ENCODE results near the gene DNAI2.
"Not testable (repeated sequence)": the region's sequence is repeated elsewhere in the genome, so short reads cannot be mapped to it uniquely, and the experiment has no call there.

Gene DNAI2

DNA sequence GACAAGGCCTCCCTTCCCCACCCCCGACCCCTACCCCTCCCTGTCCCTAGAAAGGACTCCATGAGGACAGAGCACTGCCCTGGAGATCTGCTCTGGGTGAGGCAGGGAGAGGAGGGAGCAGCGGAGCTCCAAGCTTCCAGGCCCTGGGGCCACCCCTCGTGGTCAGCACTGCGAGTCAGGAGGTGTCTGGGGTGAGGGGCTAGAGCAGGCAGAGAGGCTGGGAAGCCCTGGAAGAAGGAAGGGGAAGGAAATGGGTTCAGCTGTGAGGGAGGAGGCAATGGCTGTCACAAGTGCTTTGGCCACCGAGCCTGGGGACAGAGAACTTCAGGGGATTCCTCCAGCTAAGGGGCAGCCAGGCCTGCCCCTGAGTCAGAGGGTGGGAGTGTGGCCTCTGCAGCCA is 28.2 kb upstream of the DNAI2 start:
- DNase-seq = no peak

GRCh38 chr17:74249590-74250270 is 24.3 kb upstream of the DNAI2 start:
- no peak for DNase-seq

DNA sequence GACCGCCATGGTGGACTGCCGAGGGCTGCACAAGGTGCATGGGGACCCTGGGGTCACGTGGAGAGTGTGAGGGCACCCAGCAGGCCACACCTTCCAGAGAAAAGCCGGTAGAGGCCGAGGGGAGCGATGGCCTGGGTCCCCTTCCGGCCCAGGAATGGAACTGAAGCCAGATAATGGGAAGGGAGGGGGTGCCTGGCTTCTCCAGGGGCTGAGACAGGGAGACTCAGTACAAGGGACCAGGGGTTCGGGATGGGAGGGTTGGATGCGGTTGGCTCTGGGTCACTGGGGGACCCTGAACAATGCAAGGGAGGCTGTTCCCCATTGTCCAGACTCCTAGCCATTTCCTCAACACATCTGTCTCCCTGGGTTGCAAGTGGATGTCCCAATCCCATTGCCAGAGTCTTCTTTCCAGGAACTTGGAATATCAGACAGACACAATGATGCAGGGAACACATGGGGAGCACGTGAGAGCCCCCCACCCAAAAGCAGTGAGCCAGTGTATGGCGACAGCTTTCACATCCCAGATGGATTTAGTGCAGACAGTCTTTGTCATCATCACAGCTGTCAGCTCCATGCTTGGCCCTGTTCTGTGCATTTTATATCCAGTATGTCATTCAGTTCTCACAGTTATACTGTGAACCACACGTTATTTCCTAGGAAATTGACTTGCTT is 23.6 kb upstream of the DNAI2 start:
- DNase-seq = no peak

GRCh38 chr17:74251051-74251450 is 23.0 kb upstream of the DNAI2 start:
- DNase-seq = no peak

DNA sequence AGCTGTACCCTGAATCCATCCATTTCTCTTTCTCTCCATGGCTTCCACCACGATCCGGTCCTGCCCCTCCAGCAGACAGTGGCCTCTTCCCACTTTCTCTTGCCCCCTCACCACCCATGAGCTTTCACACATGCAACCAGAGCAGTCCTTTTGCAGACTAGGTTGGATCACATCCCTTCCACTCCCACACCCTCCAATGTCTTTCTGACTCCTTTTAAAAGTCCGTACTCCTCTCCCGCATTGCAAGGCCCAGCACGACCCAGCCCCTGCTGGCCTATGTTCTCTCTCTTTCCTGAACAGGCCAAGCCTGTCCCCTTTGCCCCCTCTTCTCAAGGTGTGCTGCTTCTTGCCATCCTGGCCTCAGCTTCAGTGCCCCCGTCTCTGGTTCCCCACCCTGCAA is 22.5 kb upstream of the DNAI2 start:
- DNase-seq = no peak

DNA sequence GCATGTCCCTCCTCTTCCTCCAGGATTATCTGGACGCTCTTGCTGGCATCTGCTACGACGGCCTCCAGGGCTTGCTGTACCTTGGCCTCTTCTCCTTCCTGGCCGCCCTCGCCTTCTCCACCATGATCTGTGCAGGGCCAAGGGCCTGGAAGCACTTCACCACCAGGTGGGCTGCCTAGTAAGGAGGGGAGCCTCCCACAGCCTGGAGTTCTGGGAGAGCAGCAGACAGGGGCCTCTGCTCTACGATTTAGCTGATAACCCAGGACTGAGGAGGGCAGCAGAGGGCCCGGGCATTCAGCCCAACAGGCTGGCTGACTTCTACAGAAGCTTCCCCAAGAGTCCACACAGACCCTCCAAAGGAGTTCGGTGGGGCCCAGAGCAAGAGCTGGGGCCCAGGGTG is 21.8 kb upstream of the DNAI2 start:
- no peak for DNase-seq

DNA sequence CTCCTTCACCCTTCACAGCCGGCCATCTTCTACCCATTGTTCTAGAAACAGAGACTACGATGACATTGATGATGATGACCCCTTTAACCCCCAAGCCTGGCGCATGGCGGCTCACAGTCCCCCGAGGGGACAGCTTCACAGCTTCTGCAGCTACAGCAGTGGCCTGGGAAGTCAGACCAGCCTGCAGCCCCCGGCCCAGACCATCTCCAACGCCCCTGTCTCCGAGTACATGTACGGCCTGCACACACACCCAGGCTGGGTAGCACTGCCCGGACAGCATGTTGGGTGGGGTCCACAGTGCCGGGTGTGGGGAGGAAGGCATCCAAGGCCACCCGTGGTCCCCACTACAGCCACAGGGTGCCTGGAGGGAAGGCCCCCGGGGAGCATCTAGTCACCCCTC is 21.0 kb upstream of the DNAI2 start:
- no peak for DNase-seq

- no peak for DNase-seq
These were observed 16.7 kb upstream of the DNAI2 start for GRCh38 chr17:74257311-74257710.

DNA sequence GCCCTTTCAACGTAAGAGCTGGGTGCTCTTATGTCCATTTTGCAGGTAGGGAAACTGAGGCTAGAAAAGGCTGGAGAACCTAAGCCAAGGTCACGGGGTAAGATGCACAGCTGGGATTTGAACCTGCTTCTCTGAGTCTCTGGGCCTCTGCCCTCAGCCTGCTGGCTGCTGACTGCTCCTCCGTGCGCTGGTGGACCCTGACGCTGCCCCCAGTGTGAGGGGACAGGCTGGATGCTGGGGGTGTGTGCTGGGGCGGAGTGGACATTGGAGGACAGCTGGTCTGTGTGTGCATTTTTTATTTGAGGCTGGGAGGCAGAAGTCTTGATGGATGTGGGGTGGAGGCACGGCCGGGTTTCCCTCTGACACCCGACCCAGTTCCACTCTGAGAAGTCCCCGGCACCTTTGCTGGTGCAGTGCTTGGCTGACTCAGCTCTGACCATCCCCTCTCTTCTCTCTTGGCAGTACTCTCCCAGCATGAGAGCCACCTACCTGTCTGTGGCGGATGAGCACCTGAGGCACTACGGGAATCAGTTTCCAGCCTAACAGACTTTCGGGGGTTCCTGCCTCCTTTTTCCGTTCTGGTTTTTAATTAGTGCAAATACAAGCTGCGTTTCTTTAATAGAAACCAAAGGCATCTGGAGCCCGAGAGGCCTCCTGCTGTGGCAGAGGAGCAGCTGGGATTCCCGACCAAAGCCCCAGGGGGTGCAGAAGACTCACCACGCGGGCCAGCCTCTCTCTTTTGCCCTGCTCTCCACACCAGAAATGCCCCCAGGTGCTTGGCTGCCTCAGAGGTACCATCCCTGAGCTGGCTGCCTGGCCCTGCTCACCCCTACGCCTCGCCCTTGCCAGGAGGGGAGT is 14.1 kb upstream of the DNAI2 start:
- no peak for DNase-seq

DNA sequence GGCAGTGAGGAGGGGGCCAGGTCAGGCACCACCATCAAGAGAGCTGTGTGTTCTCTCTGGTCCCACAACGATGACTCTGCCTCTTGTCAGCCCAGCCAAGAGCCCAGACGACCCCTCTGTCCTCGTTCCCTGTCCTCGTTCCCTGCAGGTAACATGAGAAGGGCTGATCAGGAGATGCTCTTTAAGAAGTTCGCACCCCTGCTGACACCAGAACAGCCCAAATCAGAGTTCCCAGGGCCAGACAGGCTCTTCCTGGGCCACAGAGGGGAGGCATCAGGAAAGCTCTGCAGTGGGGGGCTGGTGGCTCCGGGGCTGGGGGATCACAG is 13.5 kb upstream of the DNAI2 start:
- no peak for DNase-seq

GRCh38 chr17:74262601-74263000 is 11.4 kb upstream of the DNAI2 start:
- DNase-seq = no peak

DNA sequence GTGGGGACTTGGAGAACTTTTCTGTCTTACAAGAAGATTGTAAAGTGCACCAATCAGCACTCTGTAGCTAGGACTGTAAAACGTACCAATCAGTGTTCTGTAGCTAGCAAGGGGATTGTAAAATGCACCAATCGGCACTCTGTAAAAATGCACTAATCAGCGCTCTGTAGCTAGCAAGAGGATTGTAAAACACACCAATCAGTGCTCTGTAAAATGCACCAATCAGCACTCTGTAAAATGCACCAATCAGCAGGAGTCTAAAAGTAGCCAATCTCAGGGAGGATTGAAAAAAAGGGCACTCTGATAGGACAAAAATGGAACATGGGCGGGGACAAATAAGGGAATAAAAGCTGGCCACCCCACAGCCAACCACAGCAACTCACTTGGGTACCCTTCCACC is 7.0 kb upstream of the DNAI2 start:
- DNase-seq = not testable (repeated sequence)

DNA sequence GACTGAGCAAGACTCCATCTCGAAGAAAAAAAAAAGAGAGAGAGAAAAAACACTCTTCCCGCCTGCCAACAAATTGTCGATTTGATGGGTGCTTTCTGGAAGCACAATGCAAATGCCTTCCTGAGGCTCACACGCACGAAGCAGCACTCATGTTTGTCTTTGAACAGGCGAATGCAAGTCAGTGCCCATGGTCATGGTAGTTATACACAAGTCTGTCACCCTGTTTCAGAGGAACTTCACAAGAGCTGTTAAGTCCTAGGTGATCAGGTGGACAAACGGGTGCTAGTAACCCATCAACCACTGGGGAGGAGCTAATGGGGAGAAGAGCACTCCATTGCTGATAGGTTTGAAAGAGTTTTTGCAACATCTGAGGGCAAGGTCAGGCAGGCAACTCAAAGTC is 6.5 kb upstream of the DNAI2 start:
- no peak for DNase-seq

- DNase-seq = no peak
These were observed 6.0 kb upstream of the DNAI2 start for GRCh38 chr17:74267987-74268499.

DNA sequence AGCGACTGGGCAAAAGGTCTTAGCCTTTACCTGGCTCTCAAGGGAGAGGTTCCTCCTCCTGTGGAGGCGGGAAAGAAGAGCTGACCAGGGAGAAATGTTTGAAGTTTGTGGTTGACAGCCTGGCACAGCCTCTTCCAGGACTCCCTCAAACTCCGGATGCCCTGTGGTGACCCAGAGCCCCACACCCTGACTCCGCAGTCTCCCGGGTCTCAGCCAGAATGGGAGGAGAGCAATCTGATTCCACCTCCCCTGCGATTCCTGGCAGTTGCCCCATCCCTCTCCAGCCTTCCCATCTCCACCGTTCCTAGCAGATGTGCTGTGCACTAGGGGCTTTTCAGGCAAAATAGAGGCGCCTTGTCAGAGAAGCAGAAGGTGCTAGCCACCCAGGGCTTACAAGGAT is 5.5 kb upstream of the DNAI2 start:
- no peak for DNase-seq

- no peak for DNase-seq
These were observed 3.7 kb upstream of the DNAI2 start for GRCh38 chr17:74270333-74270732.

DNA sequence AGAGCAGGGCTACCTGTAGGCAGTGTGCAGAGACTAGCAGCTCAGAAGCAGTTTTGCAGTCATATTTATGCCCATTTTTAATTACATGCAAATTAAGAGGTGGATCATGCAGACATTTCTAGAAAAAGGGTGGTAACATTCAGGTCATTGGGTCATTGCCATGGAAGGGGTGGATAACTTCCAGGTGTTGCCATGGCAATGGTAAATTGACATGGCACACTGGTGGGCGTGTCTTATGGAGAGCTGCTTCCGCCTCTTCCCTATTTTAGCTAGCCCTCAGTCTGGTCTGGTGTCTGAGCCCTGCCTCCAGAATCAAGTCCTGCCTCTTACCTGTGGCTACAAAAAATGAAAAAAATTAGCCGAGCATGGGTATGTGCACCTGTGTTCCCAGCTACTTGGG is 2.8 kb upstream of the DNAI2 start:
- no peak for DNase-seq

- DNase-seq = no peak
These were observed 2.0 kb upstream of the DNAI2 start for GRCh38 chr17:74271901-74272561.

GRCh38 chr17:74272731-74273201 is 1.3 kb upstream of the DNAI2 start:
- DNase-seq = no peak

DNA sequence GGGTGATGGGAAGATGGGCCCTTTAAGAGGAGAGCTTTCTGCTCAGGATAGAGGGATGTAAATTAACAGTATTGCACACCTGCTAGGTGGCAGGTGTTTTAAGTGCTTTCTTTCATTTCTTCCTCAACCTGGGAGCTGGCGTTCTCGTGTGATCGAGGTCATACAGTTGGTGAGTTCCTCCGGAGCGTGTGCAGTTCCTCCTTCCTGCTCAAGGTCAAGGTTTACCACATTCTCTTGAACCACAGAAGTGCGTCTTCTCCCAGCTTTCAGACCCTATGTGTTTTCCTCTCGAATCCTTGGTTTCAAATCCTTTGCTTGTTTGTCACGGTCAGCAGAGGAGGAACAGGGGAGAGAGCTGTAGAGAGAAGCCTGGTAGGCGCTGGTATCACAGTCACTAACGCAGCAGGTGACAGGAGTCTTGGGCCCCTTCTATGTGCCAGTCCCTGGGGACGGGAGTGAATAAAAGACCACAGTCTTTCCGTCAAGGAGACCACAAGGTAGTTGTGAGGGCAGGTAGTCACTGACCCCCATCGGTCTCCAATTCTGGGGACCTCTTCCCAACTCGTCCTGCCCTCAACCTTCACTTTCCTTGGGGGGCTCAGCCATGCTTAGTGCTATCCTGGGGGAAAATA is 791 bp downstream of the DNAI2 start:
- DNase-seq = no peak

DNA sequence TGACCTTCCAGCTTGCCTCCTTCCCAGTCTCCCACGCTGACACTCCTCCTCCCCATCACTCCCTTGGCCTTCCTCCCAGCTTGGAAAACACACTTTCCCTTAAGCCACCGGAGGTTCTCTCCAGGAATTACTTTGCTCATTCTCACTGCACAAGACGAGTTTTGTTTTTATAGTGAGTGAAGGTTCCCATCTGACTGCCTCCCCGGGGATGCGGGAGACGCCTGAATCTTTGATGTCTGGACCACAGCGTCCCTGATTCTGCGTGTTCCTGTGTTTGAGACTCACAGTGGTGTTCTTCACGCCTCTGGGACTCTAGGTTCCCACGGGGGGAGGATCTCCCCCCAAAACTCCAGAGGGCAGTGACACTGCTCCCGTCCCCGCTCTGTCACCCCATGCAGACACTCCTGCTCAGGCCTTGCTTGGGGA is 2.0 kb downstream of the DNAI2 start:
- no peak for DNase-seq

- DNase-seq = no peak
These were observed 2.5 kb downstream of the DNAI2 start for GRCh38 chr17:74276541-74277009.

- no peak for DNase-seq
These were observed 3.9 kb downstream of the DNAI2 start for GRCh38 chr17:74277935-74278334.
